ENCODE results near the gene NUB1.

NUB1 gene

GRCh38 chr7:151379534-151380198 is 38.1 kb downstream of the NUB1 start:
- in situ Hi-C loops (cut with HindIII; ENCODE audit: low pct_ligation_motif_present, low sequenced_read_pairs) = loop anchor here (10.0 kb wide), 1 partner anchor 65 kb away; the partner anchor contains the start of gene CRYGN
- Histone ChIP-seq H3K36me3 (replicated peaks) (peaks cover 13% of the 10 kb centered on the region), H3K27ac (no peak overlapping the region), H3K27me3 (replicated peaks) (peaks cover 12% of the 10 kb centered on the region), H3K4me3 (ENCODE audit: low read depth, low read length) (no peak overlapping the region)
- TF ChIP-seq, protein P1, sequence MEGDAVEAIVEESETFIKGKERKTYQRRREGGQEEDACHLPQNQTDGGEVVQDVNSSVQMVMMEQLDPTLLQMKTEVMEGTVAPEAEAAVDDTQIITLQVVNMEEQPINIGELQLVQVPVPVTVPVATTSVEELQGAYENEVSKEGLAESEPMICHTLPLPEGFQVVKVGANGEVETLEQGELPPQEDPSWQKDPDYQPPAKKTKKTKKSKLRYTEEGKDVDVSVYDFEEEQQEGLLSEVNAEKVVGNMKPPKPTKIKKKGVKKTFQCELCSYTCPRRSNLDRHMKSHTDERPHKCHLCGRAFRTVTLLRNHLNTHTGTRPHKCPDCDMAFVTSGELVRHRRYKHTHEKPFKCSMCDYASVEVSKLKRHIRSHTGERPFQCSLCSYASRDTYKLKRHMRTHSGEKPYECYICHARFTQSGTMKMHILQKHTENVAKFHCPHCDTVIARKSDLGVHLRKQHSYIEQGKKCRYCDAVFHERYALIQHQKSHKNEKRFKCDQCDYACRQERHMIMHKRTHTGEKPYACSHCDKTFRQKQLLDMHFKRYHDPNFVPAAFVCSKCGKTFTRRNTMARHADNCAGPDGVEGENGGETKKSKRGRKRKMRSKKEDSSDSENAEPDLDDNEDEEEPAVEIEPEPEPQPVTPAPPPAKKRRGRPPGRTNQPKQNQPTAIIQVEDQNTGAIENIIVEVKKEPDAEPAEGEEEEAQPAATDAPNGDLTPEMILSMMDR (IDR thresholded peaks at IDR 0.05; ENCODE audit: low read depth, low read length, missing control alignments) = no peak
- DNase-seq = no peak

GRCh38 chr7:151380199-151381097 is 38.8 kb downstream of the NUB1 start:
- Histone ChIP-seq H3K27me3 (replicated peaks) (peaks cover 12% of the 10 kb centered on the region), H3K27ac (no peak overlapping the region)
- in situ Hi-C loops (cut with HindIII; ENCODE audit: low pct_ligation_motif_present, low sequenced_read_pairs) = no loop called here

DNA sequence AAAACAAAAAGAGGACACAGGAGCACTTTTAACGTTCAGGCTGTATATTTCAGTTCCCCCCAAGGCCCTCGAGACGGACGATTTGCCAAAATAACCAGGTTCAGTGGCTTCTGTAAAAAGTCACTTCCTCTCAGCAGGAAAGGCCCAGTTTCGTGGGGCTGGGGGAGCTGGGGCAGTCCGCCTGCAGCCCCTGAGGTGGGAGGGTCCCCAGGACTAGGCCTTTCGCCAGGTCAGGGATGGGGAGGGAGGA is 39.4 kb downstream of the NUB1 start:
- TF ChIP-seq, protein P1 (IDR thresholded peaks at IDR 0.05; ENCODE audit: low read depth, low read length, missing control alignments) = no peak
- Histone ChIP-seq H3K27ac (no peak overlapping the region), H3K27me3 (replicated peaks) (peaks cover 12% of the 10 kb centered on the region), H3K36me3 (replicated peaks) (peaks cover 13% of the 10 kb centered on the region), H3K4me3 (ENCODE audit: low read depth, low read length) (no peak overlapping the region)
- in situ Hi-C loops (cut with HindIII; ENCODE audit: low pct_ligation_motif_present, low sequenced_read_pairs) = no loop called here
- no peak for DNase-seq

More at GRCh38 chr7:151380199-151381097, 38.8 kb downstream of the NUB1 start:
- TF ChIP-seq, protein P1 (IDR thresholded peaks at IDR 0.05; ENCODE audit: low read depth, low read length, missing control alignments) = no peak
- no peak for DNase-seq
- H3K36me3 ChIP-seq (replicated peaks) = peaks cover 13% of the 10 kb centered on the region
- H3K4me3 ChIP-seq (ENCODE audit: low read depth, low read length) = no peak overlapping the region

DNA sequence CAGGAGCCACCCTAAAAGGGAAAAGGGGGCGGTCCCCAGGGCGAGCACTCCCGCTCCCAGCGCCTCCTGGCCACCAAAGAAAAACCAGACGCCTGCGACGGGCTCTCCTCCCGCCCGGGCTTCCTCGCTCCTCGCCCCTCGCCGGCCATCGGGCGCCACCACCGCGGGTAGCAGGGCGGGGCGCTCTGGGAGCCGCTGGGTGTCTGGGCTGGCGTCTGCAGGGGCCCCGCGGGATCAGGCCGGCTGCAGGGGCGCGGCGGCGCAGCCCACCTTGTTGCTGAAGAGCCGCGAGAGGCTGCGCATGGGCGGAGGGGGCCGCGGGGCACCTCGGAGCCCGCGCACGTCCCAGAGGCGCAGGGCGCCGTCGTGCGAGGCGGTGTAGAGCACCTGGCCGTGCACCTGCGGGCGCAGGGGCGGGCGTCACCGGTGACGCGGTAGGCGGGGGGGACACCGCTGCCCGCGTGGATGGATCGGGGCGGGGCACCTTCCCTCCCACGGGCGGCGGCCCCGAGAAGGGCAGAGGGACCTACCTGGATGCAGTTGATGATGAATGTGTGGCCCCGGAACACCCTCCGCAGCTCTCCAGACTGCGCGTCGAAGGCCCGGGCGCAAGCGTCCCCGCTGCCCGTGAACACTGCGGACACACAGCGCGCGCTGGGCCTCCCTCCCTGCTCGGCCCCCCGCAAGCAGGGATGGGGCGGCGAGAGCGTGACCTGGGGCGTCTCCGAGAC is 39.9 kb downstream of the NUB1 start:
- TF ChIP-seq, protein P1 (IDR thresholded peaks at IDR 0.05; ENCODE audit: low read depth, low read length, missing control alignments) = no peak
- H3K27me3 ChIP-seq (replicated peaks) = peaks cover 12% of the 10 kb centered on the region
- H3K27ac ChIP-seq = no peak overlapping the region
- H3K4me3 ChIP-seq (ENCODE audit: low read depth, low read length) = no peak overlapping the region
- in situ Hi-C loops (cut with HindIII; ENCODE audit: low pct_ligation_motif_present, low sequenced_read_pairs) = no loop called here
- H3K36me3 ChIP-seq (replicated peaks) = peaks cover 10% of the 10 kb centered on the region
- no peak for DNase-seq

DNA sequence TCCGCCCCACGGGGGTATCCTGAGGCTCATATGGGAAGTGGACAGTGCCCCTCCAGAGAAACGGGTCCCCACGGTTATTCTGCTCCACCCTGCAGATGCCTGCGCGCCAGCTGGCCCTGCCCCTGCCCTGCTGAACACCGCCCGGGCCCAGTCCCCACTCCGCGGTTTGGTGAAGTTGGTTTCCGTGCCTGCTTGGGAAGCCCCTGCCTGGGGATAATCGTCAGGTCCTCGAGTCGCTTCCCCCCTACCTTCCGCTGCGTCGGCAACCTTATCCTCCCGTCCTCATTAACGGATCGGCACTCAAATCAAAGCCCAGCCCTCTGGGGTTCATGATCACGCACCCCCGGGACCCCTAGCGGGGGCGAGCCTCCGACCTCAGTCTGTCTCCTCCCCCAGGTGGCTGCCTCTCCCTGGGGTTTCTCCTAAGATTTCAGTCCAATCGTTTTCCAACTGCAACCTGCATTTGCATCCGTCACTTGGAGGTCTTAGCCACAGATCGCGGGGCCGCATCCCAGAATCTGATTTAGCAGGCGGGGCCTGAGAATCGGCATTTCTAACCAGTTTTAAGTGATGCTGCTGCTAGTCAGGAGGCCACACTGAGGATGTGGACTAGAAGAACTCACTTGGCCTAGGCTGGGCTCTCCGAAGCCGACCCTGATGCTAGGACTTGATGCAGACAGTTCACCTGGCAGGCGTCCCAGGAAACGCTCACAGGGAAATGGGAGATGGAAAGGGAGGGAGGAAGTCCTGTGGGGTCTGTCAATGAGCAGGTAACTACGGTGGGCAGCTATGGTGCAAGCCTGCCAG is 40.7 kb downstream of the NUB1 start:
- no peak overlapping the region for H3K27ac ChIP-seq
- peaks cover 12% of the 10 kb centered on the region for H3K27me3 ChIP-seq (replicated peaks)
- H3K36me3 ChIP-seq (replicated peaks) = peaks cover 2% of the 10 kb centered on the region
- TF ChIP-seq, protein P1 (IDR thresholded peaks at IDR 0.05; ENCODE audit: low read depth, low read length, missing control alignments) = no peak
- no peak for DNase-seq
- in situ Hi-C loops (cut with HindIII; ENCODE audit: low pct_ligation_motif_present, low sequenced_read_pairs) = no loop called here
- no peak overlapping the region for H3K4me3 ChIP-seq (ENCODE audit: low read depth, low read length)
